LNCAP (cell line): ENCODE data around the gene HOGA1.

Experiments used
- TF ChIP-seq, protein P1 (sequence below): fragments of 450-650 bp; IDR thresholded peaks from 2 replicates; pipeline ENCODE4 v1.5.1; 2017; ENCODE audit warnings: mild to moderate bottlenecking

Gene HOGA1

DNA sequence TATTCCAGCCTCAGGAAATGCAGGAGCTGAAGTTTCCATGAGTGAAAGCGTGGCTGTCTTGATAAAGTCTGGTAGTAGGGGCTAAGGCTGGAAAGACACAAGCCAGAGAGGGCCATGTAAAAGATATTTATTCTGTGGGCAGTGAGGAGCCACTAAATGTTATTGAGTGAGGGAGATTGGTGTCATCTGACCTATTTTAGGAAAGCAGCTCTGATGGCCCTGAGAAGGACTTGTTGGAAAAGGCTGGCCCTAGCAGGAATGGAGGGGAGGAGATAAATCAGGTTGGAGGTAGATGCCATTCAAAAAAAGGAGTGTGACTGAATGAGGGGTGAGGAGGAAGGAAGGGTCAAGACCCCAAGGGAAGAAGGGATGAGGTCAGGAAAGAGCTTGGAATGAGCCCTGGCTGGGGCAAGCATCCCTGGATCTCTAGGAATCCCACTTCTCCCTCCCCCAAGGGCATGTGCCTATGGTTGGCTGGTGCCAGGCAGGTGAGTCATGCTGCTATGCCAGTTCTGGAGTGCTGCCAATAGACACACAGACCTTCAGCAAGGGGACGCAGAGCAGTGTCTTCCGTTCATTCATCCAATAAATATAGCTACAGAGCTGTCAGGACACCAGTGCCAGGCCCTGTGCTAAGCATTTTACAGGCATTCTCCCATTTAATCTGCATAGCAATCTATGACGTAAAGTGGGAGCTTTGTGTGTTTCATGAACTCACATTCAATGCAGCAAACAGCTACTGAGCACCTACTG is 9.6 kb upstream of the HOGA1 start:
- TF ChIP-seq, protein P1, sequence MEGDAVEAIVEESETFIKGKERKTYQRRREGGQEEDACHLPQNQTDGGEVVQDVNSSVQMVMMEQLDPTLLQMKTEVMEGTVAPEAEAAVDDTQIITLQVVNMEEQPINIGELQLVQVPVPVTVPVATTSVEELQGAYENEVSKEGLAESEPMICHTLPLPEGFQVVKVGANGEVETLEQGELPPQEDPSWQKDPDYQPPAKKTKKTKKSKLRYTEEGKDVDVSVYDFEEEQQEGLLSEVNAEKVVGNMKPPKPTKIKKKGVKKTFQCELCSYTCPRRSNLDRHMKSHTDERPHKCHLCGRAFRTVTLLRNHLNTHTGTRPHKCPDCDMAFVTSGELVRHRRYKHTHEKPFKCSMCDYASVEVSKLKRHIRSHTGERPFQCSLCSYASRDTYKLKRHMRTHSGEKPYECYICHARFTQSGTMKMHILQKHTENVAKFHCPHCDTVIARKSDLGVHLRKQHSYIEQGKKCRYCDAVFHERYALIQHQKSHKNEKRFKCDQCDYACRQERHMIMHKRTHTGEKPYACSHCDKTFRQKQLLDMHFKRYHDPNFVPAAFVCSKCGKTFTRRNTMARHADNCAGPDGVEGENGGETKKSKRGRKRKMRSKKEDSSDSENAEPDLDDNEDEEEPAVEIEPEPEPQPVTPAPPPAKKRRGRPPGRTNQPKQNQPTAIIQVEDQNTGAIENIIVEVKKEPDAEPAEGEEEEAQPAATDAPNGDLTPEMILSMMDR: no peak

- TF ChIP-seq, protein P1: no peak
These were observed 9.0 kb upstream of the HOGA1 start for GRCh38 chr10:97575127-97575668.

DNA sequence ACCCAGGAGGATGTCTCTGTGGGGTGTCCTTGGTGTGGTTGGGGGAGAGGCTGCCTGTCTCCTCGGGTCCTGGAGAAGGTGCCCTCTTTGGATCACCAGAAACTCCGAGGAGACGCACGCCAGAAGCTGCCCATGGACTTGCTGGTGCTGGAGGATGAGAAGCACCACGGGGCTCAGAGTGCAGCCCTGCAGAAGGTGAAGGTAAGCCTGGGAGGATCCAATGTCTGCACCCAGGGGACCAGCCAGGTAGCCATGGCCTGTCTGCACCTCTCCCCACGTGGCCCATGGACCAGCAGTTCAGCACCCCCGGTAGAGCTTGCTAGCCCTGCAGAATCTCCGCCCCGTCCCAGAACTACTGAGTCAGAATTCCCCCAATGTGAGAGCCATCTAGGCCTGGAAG is 6.5 kb upstream of the HOGA1 start:
- TF ChIP-seq, protein P1: no peak

GRCh38 chr10:97578171-97578844 is 5.9 kb upstream of the HOGA1 start:
- TF ChIP-seq, protein P1: no peak

DNA sequence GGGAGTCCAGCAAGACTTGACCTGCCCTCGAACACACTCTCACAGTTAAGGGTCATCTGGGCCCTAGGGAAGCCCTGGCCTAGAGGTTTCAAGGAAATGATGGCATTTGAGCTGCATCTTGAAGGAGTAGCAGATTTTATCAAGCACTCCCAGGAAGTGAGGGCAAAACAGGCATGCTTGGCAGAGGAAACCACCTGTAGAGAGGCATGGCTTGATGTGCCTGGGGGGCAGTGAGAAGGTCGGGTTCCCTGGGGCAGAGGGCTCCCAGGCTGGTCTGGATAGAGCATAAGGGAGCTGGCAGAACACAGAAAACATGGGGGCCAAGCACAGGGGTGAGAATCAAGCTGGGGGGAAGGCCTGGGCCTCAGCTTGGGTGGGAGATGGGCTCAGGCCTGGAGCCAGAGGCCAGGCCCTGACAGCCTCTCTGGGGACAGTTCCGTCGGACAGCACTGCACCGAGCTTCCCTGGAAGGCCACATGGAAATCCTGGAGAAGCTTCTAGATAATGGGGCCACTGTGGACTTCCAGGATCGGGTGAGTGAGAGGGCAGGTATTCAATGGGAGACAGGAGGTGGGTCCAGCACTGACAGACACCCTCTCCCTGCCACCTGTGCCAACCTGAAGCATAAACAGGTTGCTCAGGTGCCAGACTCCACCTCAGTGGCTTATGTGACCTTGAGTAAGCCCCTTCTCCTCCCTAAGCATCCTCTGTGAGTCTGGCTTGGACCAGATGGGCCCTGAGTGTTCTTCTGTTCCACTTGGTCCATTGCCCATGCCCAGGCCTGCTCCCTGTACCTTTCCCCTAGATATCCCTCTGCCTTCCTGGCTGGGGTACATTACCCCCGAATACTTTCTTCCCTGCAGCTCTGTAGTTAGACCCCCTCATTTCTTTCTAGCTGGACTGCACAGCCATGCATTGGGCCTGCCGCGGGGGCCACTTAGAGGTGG is 3.5 kb upstream of the HOGA1 start:
- TF ChIP-seq, protein P1: no peak

GRCh38 chr10:97582169-97582568 is 2.0 kb upstream of the HOGA1 start:
- TF ChIP-seq, protein P1: no peak

- TF ChIP-seq, protein P1: no peak
These were observed 713 bp upstream of the HOGA1 start for GRCh38 chr10:97583476-97583875.
